Fibroblast of lung (primary cell): ENCODE data around the gene SH3RF1.

Source experiments
- CTCF ChIP-seq, 2 donors: IDR thresholded peaks in 1 of 2; conservative IDR thresholded peaks in 1 of 2; 1 replicate in 1 of 2; 2 replicates in 1 of 2; pipeline ENCODE4 v1.5.1; 2011 to 2012; ENCODE audit warnings: low read length in 2 of 2, control low read depth in 1 of 2, inconsistent platforms in 1 of 2, low read depth in 1 of 2, mild to moderate bottlenecking in 1 of 2
- EZH2 ChIP-seq: IDR thresholded peaks from 2 replicates; pipeline ENCODE4 v1.5.1; 2012; ENCODE audit warnings: low read length, control low read depth, mild to moderate bottlenecking; ENCODE audit errors: missing control alignments

GRCh38 chr4:169202878-169203277, 67.9 kb downstream of the SH3RF1 start:
- no peak for TF ChIP-seq CTCF (conservative IDR thresholded peaks at IDR 0.05 in 1 of 2, IDR thresholded peaks at IDR 0.05 in 1 of 2; ENCODE audit: low read depth in 1 of 2, low read length in 2 of 2)
- TF ChIP-seq EZH2, result no peak
